ENCODE data around the gene FKRP. TPM values are rescaled to one million over a fixed set of nuclear protein-coding genes. Genes with fewer than 3 reads are reported as not detected.

The FKRP gene
- total RNA-seq, 1 experiment from 2014 or later: 14.3 TPM

DNA sequence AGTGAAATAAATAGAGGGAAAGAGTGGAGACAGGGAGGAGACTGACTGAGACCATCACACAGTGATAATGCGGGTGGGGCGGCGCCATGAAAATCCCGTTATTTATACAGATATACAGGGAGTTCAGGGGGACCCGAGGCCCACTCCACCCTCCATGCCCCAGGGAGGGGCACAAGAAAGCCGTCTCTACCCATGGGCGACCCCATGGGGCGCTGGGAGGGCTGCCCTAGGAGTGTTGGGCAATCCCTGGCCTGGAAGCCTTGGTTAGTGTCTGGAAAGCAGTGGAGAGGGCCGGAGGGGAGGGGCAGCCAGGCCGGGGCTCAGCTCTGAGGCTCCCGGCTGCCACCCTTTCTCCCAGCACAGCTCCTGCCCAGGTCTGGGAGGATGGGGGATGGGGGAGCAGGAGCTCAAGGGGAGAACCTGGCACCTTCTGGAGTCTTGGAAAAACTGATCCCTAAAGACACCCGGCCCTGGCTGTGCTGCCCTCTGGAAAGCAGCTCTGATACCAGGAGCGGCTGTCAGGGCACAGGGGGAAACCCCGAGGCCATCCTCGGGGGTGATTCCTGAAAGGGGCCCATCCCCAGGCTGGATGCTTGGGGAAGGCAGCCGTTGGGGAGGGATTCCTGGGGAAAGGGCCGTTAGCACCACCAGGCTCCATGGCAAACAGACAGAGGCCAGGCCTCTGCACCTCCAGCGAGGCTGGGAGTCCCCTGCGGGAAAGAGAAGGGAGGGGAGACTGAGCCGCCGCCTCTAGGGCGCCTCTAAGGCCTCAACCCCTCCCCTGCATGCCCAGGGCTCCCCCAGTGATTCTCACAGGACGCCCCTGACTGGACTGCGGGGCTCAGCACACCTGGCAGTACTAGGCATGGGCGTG, 26.0 kb upstream of the FKRP start:
- Histone ChIP-seq H3K36me3 (ENCODE audit: low read depth, low read length) (peaks cover 10% of the 10 kb centered on the region; the same call in 1 of the 2 replicates), H3K79me2 (ENCODE audit: low read length) (peaks cover 19% of the 10 kb centered on the region), H3F3A (ENCODE audit: low read length, unreplicated experiment) (no peaks in the 10 kb centered on the region), H2AFZ (ENCODE audit: low read length) (no peak overlapping the region), H3K4me1 (ENCODE audit: insufficient read depth, low read length) (no peaks in the 10 kb centered on the region; the same call in 1 of the 2 replicates), H3K4me3 (ENCODE audit: low read length) (no peak overlapping the region), H4K20me1 (ENCODE audit: low read length) (no peaks in the 10 kb centered on the region), H3K27ac (ENCODE audit: low read length) (no peak overlapping the region), H3K4me2 (ENCODE audit: low read length) (no peak overlapping the region), H3K9me2 (replicated peaks; ENCODE audit: low read length) (no peaks in the 10 kb centered on the region), H3K9ac (ENCODE audit: low read length) (no peak overlapping the region), H3K27me3 (ENCODE audit: low read length) (no peaks in the 10 kb centered on the region), H3K9me3 (ENCODE audit: low read length) (no peaks in the 10 kb centered on the region)
- DNase-seq (no peak), ATAC-seq (no peak)
- CTCF ChIA-PET: no interaction called here
- BruUV-seq (replicated peaks): TSS peak; percentile 22
- no peak for TF ChIP-seq EZH2phosphoT487 (IDR thresholded peaks at IDR 0.05; ENCODE audit: borderline replicate concordance, low read length)
- TF ChIP-seq, protein P1, sequence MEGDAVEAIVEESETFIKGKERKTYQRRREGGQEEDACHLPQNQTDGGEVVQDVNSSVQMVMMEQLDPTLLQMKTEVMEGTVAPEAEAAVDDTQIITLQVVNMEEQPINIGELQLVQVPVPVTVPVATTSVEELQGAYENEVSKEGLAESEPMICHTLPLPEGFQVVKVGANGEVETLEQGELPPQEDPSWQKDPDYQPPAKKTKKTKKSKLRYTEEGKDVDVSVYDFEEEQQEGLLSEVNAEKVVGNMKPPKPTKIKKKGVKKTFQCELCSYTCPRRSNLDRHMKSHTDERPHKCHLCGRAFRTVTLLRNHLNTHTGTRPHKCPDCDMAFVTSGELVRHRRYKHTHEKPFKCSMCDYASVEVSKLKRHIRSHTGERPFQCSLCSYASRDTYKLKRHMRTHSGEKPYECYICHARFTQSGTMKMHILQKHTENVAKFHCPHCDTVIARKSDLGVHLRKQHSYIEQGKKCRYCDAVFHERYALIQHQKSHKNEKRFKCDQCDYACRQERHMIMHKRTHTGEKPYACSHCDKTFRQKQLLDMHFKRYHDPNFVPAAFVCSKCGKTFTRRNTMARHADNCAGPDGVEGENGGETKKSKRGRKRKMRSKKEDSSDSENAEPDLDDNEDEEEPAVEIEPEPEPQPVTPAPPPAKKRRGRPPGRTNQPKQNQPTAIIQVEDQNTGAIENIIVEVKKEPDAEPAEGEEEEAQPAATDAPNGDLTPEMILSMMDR (conservative IDR thresholded peaks at IDR 0.05; ENCODE audit: low read depth, low read length): no peak
- TF ChIP-seq EZH2 (IDR thresholded peaks at IDR 0.05; ENCODE audit: low read length, unreplicated experiment): no peak
- POLR2A ChIA-PET (ENCODE audit: unreplicated experiment): no interaction called here
- intact Hi-C loops (cut with micrococcal nuclease): no loop called here

DNA sequence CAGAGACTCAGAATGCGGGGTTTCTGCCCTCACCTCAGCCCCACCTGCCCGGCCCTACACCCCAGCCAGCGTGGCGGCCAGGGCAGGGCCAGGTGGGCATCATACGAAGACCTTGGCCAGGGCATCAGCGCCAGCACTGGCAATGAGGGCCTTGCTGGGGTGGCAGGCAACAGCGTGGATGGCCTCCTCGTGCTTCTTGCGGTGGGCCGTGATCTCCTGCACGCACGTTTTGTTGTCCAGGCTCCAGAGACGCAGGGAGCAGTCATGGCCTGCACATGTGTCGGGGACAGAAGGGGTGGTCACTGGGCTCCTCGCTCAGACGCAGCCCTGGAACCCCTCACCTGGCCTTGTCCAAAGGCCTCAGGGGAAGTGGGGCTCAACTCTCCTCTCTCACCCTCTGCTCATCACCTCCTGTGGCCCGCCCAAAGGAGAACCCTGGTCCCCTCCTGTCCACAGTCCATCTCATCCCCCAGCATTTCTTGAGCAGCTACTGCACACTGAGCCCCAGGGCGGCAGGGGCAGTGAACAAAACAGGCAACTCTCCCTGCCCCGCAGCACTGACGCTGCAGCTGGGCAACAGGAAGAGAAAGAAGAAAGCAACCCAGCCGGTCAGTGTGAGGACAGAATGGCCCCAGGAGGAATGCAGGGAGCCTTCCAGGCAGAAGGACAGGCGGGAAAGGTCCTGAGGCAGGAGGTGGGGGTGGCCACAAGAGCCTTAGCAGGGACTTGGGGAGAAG, 25.2 kb upstream of the FKRP start:
- Histone ChIP-seq H2AFZ (ENCODE audit: low read length) (no peak overlapping the region), H3K9me3 (ENCODE audit: low read length) (no peaks in the 10 kb centered on the region), H3K4me2 (ENCODE audit: low read length) (no peak overlapping the region), H3K79me2 (ENCODE audit: low read length) (peaks cover 11% of the 10 kb centered on the region), H3K9me2 (replicated peaks; ENCODE audit: low read length) (no peaks in the 10 kb centered on the region), H3K27me3 (ENCODE audit: low read length) (no peaks in the 10 kb centered on the region), H3K27ac (ENCODE audit: low read length) (no peak overlapping the region), H3K4me3 (ENCODE audit: low read length) (no peak overlapping the region), H3F3A (ENCODE audit: low read length, unreplicated experiment) (no peaks in the 10 kb centered on the region), H3K36me3 (ENCODE audit: low read depth, low read length) (peaks cover 12% of the 10 kb centered on the region; the same call in 1 of the 2 replicates), H3K4me1 (ENCODE audit: insufficient read depth, low read length) (no peaks in the 10 kb centered on the region), H4K20me1 (ENCODE audit: low read length) (no peaks in the 10 kb centered on the region), H3K9ac (ENCODE audit: low read length) (no peak overlapping the region)
- POLR2A ChIA-PET (ENCODE audit: unreplicated experiment): no interaction called here
- CTCF ChIA-PET: interaction anchor here (0.6 kb wide), 1 partner anchor 10 kb away, joined by 3 read pairs; no protein-coding TSS in a partner anchor
- ATAC-seq: no peak
- no peak for TF ChIP-seq EZH2 (IDR thresholded peaks at IDR 0.05; ENCODE audit: low read length, unreplicated experiment)
- intact Hi-C loops (cut with micrococcal nuclease): no loop called here
- BruUV-seq (replicated peaks): no TSS peak
- DNase-seq: no peak

DNA sequence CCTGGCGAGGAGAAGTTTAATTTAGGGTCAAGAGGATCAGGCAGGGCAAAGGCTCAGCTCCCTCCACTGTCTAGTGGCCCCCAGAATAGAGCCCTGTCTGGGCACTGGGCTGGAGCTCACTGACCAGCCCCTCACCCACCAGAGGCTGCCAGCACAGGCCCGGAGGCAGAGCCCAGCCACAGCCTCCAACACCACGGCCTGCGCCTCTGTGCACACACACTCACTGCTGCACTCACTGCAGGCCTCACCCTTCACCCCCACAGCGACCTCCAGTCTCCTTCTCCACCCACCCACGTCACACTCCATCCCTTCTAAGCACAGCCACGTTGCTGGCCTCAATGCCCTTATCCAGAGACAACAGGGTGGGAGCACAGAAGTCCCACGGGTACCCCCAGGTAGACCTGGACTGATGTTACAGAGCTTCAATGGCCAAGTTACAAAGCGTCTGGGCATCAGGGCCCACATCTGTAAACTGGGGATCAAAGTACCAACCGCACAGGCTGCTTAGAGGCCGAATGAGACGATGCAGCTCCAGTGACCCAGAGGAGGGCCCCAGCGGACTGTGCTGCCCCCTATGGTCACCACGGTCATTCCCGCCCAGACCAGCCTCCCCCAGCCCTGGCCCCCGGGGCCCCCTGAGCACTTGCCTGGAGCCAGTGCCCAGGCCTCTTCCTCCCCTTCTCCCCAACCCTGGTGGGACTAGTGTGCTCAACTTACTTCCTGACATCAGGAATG, 24.4 kb upstream of the FKRP start:
- no peaks in the 10 kb centered on the region for H3K9me3 ChIP-seq (ENCODE audit: low read length)
- intact Hi-C loops (cut with micrococcal nuclease): no loop called here

More for the DNA sequence above, 24.4 kb upstream of the FKRP start:
- Histone ChIP-seq H3K4me2 (ENCODE audit: low read length) (no peak overlapping the region), H3K27ac (ENCODE audit: low read length) (no peak overlapping the region), H2AFZ (ENCODE audit: low read length) (no peak overlapping the region), H3F3A (ENCODE audit: low read length, unreplicated experiment) (no peaks in the 10 kb centered on the region), H3K27me3 (ENCODE audit: low read length) (no peaks in the 10 kb centered on the region), H3K79me2 (ENCODE audit: low read length) (peaks cover 4% of the 10 kb centered on the region), H3K4me3 (ENCODE audit: low read length) (no peak overlapping the region), H3K4me1 (ENCODE audit: insufficient read depth, low read length) (no peaks in the 10 kb centered on the region), H3K9ac (ENCODE audit: low read length) (no peak overlapping the region), H3K36me3 (ENCODE audit: low read depth, low read length) (peaks cover 13% of the 10 kb centered on the region; the same call in 1 of the 2 replicates), H3K9me2 (replicated peaks; ENCODE audit: low read length) (no peaks in the 10 kb centered on the region), H4K20me1 (ENCODE audit: low read length) (no peaks in the 10 kb centered on the region)
- no peak for ATAC-seq
- CTCF ChIA-PET: interaction anchor here (0.6 kb wide), 1 partner anchor 10 kb away, joined by 3 read pairs; no protein-coding TSS in a partner anchor
- TF ChIP-seq, protein P1 (conservative IDR thresholded peaks at IDR 0.05; ENCODE audit: low read depth, low read length): no peak; the same call in 1 of the 2 replicates
- TF ChIP-seq EZH2phosphoT487 (IDR thresholded peaks at IDR 0.05; ENCODE audit: borderline replicate concordance, low read length) (no peak), EZH2 (IDR thresholded peaks at IDR 0.05; ENCODE audit: low read length, unreplicated experiment) (no peak)
- no TSS peak for BruUV-seq (replicated peaks)
- POLR2A ChIA-PET (ENCODE audit: unreplicated experiment): no interaction called here
- no peak for DNase-seq

All from PC-3 (cell line).